ENCODE measurements around the gene TACC3. TPM values are rescaled to one million over a fixed set of nuclear protein-coding genes. Genes with fewer than 3 reads are reported as not detected.
"Not testable (repeated sequence)": the region's sequence is repeated elsewhere in the genome, so short reads cannot be mapped to it uniquely, and the experiment has no call there.

TACC3 gene
- total RNA-seq, 1 experiment from 2014 or later = 74.7 TPM

DNA sequence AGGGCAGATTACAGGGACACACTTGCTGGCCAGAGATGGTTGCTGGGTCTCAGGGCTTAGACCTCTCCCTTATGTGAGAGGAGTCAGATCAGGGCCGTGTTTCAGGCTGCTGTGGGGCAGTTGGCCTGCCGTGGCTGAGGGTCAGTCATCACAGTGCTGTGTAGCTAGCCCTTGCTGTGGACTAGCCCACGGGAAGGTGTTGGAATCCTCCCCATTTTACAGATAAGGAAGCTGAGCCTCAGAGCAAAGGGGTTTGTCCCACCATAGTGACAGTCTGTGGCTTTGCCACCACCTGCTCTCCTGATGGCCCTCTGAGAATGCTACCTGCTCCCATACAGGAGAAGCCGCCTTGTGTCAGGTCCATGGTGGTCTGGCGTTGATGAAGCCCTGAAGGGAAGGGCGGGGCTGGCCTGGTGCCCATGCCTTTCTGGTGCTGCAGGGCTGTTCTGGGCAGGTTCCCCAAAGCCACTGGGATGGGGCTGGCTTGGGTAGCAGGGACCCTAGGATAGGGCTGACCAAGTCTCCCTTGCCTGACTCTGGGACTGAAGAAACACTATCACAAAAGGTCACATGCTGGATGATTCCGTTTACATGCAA lies 34.8 kb upstream of the TACC3 start:
- Histone ChIP-seq H3K27me3 (no peaks in the 10 kb centered on the region; the same call in 1 of the 2 replicates), H3K4me1 (0 out of 2 replicates have a peak, but pooled peaks cover 6% of the 10 kb centered on the region)
- no peak for DNase-seq

DNA sequence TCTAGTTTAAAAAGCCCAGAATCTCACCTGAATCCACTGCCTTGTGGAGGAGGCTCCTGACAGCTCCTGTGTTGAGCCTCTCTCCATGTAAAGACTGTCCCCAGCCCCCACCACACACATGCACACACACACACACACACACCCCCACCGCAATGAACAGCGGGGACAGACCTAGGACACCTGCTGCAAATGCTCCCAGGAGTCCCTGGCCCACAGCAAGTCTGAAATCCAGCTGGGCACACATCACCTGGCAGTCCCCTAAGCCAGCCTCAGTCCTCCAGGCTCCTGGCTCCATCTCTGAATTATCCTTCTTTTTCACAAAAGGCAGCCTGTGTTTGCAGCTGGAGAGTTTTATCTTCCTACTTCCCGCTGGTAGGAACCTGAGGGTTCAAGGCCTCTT lies 30.6 kb upstream of the TACC3 start:
- no peaks in the 10 kb centered on the region for H3K27me3 ChIP-seq
- H3K9me3 ChIP-seq (replicated peaks) = no peaks in the 10 kb centered on the region
- H3K4me1 ChIP-seq = peaks cover 16% of the 10 kb centered on the region
- H3K27ac ChIP-seq = no peak overlapping the region
- no peak for DNase-seq
- no peak overlapping the region for H3K4me3 ChIP-seq
- peaks cover 53% of the 10 kb centered on the region for H3K36me3 ChIP-seq

More for the DNA sequence above, 34.8 kb upstream of the TACC3 start:
- Histone ChIP-seq H3K36me3 (peaks cover 13% of the 10 kb centered on the region), H3K9me3 (replicated peaks) (no peaks in the 10 kb centered on the region), H3K4me3 (no peak overlapping the region), H3K27ac (no peak overlapping the region)

DNA sequence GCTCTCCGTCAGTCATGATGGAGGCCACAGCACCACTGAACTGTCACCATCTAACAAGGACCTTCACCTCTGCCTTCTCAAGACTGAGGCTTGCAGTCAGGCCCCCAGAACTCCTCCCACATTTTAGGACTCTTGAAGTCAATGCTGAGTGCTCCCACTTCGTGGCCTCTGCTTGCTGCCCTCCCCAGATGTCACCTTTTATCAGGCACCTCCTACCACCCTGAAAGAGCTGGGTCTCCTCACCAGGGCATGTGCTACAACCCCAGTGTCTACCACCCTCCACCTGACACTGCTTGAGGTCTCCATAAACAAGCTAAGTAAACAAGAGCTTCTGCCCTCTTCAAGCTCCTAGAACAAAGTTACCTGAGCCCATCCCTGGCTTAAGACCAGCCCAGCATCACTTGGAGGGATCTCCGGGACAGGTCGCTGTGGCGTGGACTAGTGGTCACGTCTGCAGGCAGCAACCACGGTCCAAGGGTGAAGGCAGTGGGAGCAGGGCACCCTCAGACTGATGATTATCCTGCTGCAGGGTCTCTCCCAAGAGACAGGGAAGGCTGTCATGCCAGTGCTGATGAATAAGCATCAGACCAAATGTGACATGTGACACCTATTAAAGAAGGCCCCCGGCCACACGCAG lies 29.5 kb upstream of the TACC3 start:
- Histone ChIP-seq H3K4me3 (no peak overlapping the region), H3K4me1 (peaks cover 22% of the 10 kb centered on the region), H3K9me3 (replicated peaks) (no peaks in the 10 kb centered on the region), H3K36me3 (peaks cover 53% of the 10 kb centered on the region), H3K27ac (no peak overlapping the region), H3K27me3 (no peaks in the 10 kb centered on the region)
- no peak for DNase-seq

DNA sequence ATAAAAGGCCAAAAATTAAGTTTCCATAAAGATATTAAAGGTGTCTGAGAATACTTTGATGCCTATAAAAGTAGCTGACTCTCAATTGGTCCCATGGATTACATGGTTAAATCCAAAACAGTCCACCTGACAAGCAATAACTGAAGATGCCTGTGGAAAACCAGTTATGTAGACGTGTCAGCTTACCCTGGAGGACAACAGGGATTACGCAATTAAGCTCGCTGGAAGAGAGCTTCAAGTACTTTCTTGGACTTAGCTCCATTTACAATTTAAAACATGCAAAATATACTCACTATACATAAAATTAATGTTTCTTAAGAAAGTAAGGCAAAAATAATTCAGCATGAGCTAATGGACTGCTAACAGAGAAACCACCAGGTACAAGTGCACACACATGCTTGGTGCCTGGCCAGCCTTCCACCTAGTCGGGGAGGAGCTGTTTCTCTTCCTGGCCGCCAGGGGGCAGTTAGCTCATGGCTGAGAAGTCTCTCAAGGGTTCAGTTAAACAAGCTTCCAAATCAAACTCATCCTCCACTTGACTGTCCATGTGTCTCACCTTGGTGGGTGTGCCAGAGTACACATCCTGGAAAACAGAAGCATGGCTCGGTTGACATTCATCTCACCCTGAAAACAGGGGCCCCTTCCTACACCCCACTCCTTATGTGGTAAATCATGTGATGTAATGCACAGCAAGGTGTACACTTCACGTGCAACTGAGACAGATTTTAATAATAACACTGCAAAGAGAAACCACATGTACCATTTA lies 28.0 kb upstream of the TACC3 start:
- DNase-seq = peak; percentile 57 to 82
- no peaks in the 10 kb centered on the region for H3K27me3 ChIP-seq
- H3K27ac ChIP-seq = no peak overlapping the region
- no peaks in the 10 kb centered on the region for H3K9me3 ChIP-seq (replicated peaks)
- peaks cover 64% of the 10 kb centered on the region for H3K36me3 ChIP-seq
- H3K4me1 ChIP-seq = peaks cover 28% of the 10 kb centered on the region
- no peak overlapping the region for H3K4me3 ChIP-seq

DNA sequence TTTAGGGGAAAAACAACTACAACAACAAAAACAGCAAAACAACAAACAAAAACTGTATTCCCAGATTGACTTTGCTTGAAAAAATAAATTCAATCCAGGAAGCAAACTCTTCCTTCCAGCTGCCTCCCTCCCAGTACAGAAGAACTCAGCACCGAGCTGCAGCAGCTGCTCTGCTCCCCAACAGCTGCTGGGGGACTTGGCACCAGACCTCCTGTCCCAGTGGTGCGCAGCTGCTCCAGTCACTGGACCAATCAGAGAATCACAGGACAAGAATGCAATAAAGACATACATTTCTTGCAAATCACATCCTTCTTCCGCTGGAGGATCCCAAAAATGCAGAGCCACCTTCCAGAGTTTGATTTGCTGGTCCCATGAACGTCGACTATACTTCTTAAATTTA lies 25.4 kb upstream of the TACC3 start:
- H3K4me3 ChIP-seq = no peak overlapping the region
- H3K27ac ChIP-seq = peak overlapping the region; percentile 92
- H3K36me3 ChIP-seq = peaks cover 82% of the 10 kb centered on the region
- no peaks in the 10 kb centered on the region for H3K9me3 ChIP-seq (replicated peaks)
- peaks cover 28% of the 10 kb centered on the region for H3K4me1 ChIP-seq
- no peaks in the 10 kb centered on the region for H3K27me3 ChIP-seq
- peak; percentile 97 to 98 for DNase-seq

DNA sequence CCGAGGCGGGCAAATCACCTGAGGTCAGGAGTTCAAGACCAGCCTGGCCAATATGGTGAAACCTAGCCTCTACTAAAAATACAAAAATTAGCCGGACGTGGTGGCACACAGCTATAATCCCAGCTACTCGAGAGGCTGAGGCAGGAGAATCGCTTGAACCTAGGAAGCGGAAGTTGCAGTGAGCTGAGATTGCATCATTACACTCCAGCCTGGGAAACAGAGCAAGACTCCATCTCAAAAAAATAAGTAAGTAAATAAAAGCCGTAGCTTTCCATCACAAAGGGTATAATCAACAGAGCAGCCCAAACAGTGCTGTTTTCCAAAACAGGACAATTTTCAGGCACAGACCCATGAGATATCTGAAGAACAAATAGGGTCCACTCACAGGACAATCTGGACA lies 19.6 kb upstream of the TACC3 start:
- not testable (repeated sequence) for H3K27me3 ChIP-seq; DNase-seq; H3K4me3 ChIP-seq; H3K4me1 ChIP-seq; H3K9me3 ChIP-seq (replicated peaks); H3K27ac ChIP-seq
- peaks cover 91% of the 10 kb centered on the region for H3K36me3 ChIP-seq

DNA sequence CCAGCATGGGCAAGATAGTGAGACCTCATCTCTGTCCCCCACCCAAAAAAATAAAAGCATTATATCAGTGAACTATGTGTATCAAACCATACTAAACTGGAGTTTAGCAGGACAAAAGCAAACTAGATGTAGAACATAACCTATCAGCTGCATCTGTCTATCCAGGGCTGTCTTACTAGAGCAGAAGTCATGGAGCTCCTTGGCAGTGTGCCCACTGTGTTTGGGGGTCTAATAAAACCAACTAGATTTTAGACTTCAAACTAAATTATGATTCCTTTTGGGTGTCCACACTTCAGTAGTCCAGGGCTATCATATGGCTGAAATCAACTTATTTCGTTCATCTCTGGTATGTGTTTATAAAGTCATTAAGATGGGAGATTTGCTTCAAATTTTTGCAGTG lies 17.5 kb upstream of the TACC3 start:
- Histone ChIP-seq H3K27me3 (no peaks in the 10 kb centered on the region; the same call in 1 of the 2 replicates), H3K27ac (no peak overlapping the region), H3K36me3 (peaks cover 89% of the 10 kb centered on the region), H3K4me1 (no peaks in the 10 kb centered on the region; the same call in 1 of the 2 replicates), H3K9me3 (replicated peaks) (no peaks in the 10 kb centered on the region), H3K4me3 (no peak overlapping the region)
- no peak for DNase-seq

DNA sequence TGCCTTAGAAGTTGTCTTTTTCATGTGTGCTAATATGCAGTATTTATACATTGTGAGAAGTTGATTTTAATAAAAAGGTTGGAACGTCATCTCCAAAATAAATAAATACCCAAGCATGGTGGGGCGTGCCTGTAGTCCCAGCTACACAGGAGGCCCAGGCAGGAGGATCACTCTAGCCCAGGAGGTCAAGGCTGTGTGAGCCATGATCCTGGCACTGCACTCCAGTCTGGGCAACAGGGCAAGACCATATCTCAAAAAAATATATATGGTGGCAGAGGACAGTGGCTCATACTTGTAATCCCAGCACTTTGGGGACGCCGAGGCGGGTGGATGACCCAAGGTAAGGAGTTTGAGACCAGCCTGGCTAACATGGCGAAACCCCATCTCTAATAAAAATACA lies 15.6 kb upstream of the TACC3 start:
- Histone ChIP-seq H3K36me3 (peaks cover 80% of the 10 kb centered on the region), H3K27me3 (no peaks in the 10 kb centered on the region; the same call in 1 of the 2 replicates), H3K4me1 (peaks cover 9% of the 10 kb centered on the region; the same call in 1 of the 2 replicates), H3K9me3 (replicated peaks) (no peaks in the 10 kb centered on the region), H3K27ac (no peak overlapping the region), H3K4me3 (no peak overlapping the region)
- no peak for DNase-seq

DNA sequence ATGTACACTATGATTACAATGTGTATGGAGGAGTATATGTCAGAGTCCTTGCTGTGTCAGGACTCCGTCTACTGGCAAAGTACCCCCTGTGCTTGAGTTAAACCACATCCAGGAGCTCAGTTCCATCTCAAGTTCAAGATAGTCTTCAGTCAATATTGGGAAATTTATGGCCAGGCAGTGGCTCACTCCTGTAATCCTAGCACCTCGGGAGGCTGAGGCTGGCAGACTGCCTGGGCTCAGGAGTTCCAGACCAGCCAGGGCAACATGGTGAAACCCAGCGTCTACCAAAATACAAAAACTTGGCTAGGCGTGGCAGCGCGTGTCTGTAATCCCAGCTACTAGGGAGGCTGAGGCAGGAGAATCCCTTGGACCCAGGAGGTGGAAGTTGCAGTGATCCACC lies 15.0 kb upstream of the TACC3 start:
- Histone ChIP-seq H3K36me3 (peaks cover 76% of the 10 kb centered on the region), H3K4me1 (peaks cover 9% of the 10 kb centered on the region; the same call in 1 of the 2 replicates)

DNA sequence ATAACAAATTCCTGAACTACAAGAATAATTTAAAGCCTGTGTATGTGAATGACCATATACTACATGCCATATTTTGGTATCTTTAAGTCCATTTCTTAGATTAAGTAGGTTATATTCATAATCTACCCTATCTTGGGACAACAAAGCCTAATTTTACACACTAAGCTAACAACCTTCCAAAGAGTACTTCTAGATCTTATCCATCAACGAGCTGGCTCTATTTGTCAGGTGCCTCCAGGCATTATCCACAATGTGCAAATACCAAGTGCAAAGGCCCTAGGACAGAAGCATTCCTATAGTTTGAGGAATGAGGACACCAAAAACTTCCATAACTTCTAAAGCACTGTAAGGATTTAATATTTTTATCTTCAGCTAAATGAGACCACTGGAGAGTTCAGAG lies 12.7 kb upstream of the TACC3 start:
- no peaks in the 10 kb centered on the region for H3K9me3 ChIP-seq (replicated peaks)
- peaks cover 55% of the 10 kb centered on the region for H3K36me3 ChIP-seq
- H3K4me3 ChIP-seq = no peak overlapping the region
- H3K27me3 ChIP-seq = no peaks in the 10 kb centered on the region; the same call in 1 of the 2 replicates
- no peak overlapping the region for H3K27ac ChIP-seq
- H3K4me1 ChIP-seq = peaks cover 9% of the 10 kb centered on the region; the same call in 1 of the 2 replicates
- DNase-seq = no peak

More for the DNA sequence above, 15.0 kb upstream of the TACC3 start:
- DNase-seq = no peak
- Histone ChIP-seq H3K4me3 (no peak overlapping the region), H3K9me3 (replicated peaks) (no peaks in the 10 kb centered on the region), H3K27me3 (no peaks in the 10 kb centered on the region; the same call in 1 of the 2 replicates), H3K27ac (no peak overlapping the region)

DNA sequence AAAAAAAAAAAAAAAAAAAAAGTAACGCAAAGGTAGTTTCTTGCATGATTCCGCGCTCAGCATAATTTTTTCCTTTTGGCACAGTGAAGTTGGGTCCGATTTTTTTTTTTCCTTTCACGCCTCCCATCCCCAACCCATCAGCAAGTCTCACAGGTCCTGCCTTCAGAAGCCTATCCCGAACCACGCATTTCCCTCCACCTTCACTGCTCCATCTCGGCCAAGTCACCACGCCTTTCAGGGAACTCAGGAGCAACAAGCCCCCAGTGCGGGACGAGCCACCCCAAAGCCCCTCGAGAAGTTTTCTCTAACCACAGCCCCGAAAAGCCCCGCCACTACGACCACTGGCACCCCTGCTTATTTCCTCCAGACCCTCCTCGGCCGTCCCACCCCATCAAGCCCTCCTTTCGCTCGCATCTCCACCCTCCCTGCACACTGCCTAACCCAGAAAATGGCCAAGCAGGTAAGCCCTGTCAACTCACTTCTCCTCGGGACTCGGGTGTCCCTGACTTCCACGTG lies 10.2 kb upstream of the TACC3 start:
- Histone ChIP-seq H3K36me3 (peaks cover 30% of the 10 kb centered on the region), H3K27me3 (no peaks in the 10 kb centered on the region), H3K4me1 (peaks cover 9% of the 10 kb centered on the region; the same call in 1 of the 2 replicates), H3K9me3 (replicated peaks) (no peaks in the 10 kb centered on the region), H3K4me3 (peak overlapping the region; percentile 66), H3K27ac (peak overlapping the region; percentile 95; the same call in 1 of the 2 replicates)
- peak in 1 of 2 experiments; percentile 27 for DNase-seq

DNA sequence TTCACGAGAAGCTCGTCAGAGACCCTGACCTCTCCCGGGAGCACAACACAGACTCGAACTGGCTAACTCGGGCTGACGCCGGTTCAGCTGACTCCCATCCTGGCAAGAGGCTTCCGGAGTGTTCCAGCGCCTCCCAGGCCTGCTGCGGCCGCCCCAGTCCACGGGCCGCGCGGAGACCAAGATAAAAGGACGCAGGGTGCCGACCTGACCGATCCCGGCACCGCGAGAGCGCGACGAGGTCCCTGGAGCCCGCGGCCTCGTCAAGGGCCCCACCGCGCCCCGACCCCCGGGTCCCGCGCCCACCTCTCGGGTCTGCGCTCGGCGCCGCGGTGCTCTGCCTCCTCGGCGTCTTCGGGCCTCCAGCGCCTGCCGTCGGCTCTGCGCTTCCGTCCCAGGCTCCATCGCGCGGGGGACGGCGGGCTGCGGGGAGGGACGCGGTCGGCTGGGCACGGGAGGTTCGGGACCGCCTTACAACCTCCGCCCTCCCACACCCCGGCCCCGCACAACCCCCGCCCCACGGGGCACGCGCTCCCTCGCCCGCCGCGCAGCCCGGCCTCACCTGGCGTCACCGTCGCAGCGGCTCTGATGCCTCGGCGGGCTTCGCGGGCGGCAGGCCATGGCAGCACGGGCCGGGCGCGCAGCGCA lies 9.6 kb upstream of the TACC3 start:
- Histone ChIP-seq H3K36me3 (peaks cover 24% of the 10 kb centered on the region), H3K27me3 (no peaks in the 10 kb centered on the region), H3K9me3 (replicated peaks) (no peaks in the 10 kb centered on the region), H3K4me1 (peaks cover 9% of the 10 kb centered on the region; the same call in 1 of the 2 replicates), H3K27ac (peak overlapping the region; percentile 95), H3K4me3 (peak overlapping the region; percentile 66)
- peak; percentile 46 to 53 for DNase-seq

DNA sequence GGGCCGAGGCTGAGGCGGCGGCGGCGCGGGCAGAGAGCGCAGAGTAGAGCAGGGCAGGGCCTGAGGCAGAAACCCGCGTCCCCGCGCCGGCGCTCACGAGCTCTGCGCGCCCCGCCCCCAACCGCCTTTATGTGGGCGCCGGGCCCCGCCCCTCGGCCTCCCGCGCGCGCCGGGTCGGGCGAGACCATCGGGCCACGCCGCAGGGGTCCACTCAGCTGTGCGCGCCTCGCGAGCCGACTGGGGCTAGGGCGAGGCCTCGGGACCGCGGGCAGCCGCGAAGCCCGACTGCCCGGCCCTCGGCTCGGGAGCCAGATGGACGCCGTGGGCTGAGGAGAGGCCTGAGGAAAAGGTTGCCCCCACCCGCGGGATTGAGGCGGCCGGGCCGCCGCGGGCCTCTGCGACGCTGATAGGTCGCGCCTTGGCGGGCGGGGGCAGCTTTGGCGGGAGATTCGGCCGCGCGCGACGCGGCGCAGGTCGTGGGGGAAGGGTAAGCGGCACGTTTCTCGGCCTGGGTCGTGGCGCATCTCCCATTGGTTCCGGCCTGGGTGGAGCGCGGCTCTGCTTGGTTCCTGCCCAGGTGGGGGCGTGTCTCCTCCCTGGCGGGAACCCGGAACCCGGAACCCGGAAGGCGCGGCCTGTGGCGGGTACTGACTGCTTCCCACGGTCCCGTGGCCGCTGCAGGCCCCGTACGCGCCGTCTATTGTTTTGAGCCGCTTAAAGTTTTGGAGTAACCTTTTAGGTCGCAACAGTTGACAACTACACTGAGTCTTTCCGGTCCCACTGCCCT lies 8.9 kb upstream of the TACC3 start, which contains the start of gene SLBP:
Gene SLBP (minus strand): TSS at position 104 of the 787 bp plus-strand sequence. CDS start 131 bp downstream, outside the sequence.
- peaks cover 9% of the 10 kb centered on the region; the same call in 1 of the 2 replicates for H3K4me1 ChIP-seq
- peak within 1 kb of the TSS; percentile 95 for H3K27ac ChIP-seq
- DNase-seq = peak; percentile 94 to 96

More for the DNA sequence above, 8.9 kb upstream of the TACC3 start, which contains the start of gene SLBP:
- Histone ChIP-seq H3K27me3 (no peaks in the 10 kb centered on the region), H3K4me3 (peak within 1 kb of the TSS; percentile 66), H3K36me3 (peaks cover 20% of the 10 kb centered on the region), H3K9me3 (replicated peaks) (no peaks in the 10 kb centered on the region)
